Measurements from ENCODE around the gene RNF187.

Gene RNF187

DNA sequence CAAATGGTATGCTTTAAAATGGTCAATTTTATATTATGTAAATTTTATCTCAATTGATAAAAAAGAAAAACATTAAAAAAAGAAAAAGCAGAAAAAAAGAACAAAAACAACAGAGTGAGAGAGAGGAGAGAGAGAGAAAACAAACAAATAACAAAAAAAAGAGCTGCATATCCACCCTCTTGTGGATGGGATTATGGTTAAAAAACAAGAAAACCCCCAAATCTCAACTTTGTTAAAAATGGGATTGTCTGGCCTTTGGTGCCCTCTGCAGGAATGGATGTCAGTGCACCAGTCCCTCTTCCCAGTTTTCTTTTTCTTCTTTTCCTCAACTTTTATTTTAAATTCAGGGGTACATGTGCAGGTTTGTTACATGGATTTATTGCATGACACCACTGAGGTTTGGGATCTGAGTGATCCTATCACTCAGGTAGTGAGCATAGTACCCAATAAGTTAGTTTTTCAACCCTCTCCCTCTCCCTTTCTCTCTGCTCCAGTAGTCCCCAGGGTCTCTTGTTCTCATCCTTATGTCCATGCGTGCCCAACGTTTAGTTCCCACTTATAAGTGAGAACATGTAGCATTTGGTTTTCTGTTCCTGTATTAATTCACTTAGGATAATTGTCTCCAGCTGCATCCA lies 28.1 kb downstream of the RNF187 start:
- TF ChIP-seq, protein P1, sequence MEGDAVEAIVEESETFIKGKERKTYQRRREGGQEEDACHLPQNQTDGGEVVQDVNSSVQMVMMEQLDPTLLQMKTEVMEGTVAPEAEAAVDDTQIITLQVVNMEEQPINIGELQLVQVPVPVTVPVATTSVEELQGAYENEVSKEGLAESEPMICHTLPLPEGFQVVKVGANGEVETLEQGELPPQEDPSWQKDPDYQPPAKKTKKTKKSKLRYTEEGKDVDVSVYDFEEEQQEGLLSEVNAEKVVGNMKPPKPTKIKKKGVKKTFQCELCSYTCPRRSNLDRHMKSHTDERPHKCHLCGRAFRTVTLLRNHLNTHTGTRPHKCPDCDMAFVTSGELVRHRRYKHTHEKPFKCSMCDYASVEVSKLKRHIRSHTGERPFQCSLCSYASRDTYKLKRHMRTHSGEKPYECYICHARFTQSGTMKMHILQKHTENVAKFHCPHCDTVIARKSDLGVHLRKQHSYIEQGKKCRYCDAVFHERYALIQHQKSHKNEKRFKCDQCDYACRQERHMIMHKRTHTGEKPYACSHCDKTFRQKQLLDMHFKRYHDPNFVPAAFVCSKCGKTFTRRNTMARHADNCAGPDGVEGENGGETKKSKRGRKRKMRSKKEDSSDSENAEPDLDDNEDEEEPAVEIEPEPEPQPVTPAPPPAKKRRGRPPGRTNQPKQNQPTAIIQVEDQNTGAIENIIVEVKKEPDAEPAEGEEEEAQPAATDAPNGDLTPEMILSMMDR (IDR thresholded peaks at IDR 0.05; ENCODE audit: low read depth, low read length, missing control alignments), result peak; percentile 66
- peak; percentile 22 for DNase-seq (ENCODE audit: extremely low read depth, low read depth)
- H3K4me3 ChIP-seq (replicated peaks; ENCODE audit: low read depth, low read length), result no peak overlapping the region

DNA sequence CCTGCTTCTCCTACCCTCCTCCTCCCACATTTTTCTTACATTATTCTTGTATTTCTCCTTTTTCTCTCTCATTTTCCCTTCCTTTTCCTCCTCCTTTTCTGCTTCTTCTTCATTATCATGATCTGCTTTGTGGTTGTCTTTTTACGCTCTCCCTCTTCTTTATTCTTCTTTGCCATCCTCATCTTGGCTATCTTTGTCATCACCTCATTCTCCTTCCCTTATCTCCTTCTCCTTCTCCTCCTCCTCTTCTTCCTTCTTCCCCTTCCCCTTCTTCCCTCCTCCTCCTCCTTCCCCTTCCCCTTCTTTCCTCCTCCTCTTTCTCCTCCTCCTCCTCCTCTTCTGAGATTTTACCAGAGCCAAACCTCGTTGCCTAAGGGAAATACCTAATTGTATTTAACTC lies 30.5 kb downstream of the RNF187 start:
- H3K4me3 ChIP-seq (replicated peaks; ENCODE audit: low read depth, low read length), result no peak overlapping the region
- TF ChIP-seq, protein P1 (IDR thresholded peaks at IDR 0.05; ENCODE audit: low read depth, low read length, missing control alignments), result no peak
- DNase-seq (ENCODE audit: extremely low read depth, low read depth), result no peak

DNA sequence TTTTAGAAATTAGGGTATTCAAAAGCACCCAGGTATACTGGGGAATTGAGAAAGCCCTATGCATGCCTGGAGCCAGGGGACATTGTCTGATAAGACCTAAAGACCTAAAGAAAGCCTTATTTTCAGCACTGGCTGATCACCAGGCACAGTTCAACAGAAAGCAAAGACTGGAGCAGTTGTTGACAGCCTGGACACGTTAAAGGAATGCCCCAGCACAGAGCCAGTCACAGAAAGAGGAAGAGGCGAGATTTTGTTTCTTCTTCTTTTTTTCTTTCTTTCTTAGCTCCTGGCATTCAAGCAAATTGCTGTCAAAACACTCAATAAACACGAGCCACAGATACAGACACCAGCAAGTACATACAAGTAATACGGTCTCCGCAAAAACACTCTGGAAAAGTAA lies 40.4 kb downstream of the RNF187 start:
- no peak for DNase-seq (ENCODE audit: extremely low read depth, low read depth)
- TF ChIP-seq, protein P1 (IDR thresholded peaks at IDR 0.05; ENCODE audit: low read depth, low read length, missing control alignments), result no peak
- no peak overlapping the region for H3K4me3 ChIP-seq (replicated peaks; ENCODE audit: low read depth, low read length)

DNA sequence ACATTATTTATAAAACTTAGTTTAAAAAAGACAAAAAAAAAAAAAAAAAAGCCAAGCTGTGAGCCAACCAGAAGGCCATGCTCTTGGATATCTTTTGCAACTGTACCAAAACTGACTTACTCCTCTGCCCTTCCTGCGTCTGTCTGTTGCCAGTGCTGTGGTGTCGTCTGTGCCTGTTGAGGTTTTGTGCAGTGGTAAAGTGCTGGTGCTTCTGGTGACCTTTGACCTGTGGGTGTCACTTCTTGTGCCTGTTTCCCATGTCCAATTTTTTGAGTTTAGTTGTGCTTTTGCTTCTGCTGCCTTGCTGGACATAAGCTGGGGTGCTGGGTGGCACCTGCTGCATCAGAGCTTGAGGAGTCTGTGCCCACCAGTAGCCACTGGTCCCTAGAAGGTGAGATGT lies 41.4 kb downstream of the RNF187 start:
- H3K4me3 ChIP-seq (replicated peaks; ENCODE audit: low read depth, low read length), result no peak overlapping the region
- DNase-seq (ENCODE audit: extremely low read depth, low read depth), result no peak
- TF ChIP-seq, protein P1 (IDR thresholded peaks at IDR 0.05; ENCODE audit: low read depth, low read length, missing control alignments), result no peak

DNA sequence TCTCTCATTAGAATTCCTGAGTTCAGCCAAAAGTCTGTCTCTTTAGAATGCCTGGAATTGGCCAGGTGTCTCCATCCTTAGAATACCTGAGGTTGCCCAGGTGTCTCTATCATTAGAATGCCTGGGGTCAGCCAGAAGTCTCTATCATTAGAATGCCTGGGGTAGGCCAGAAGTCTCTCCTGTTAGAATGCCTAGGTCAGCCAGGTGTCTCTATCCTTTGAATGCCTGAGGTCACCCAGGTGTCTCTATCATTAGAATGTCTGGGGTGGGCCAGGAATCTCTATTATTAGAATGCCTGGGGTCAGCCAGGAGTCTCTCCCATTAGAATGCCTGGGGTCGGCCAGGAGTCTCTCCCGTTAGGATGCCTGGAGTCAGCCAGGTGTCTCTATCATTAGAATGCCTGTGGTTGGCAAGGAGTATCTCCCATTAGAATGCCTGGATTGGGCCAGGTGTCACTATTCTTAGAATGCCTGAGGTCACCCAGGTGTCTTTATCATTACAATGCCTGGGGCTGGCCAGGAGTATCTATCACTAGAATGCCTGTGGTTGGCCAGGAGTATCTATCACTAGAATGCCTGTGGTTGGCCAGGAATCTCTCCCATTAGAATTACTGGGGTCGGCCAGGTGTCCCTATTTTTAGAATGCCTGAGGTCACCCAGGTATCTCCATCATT lies 43.0 kb downstream of the RNF187 start:
- TF ChIP-seq, protein P1 (IDR thresholded peaks at IDR 0.05; ENCODE audit: low read depth, low read length, missing control alignments), result no peak
- H3K4me3 ChIP-seq (replicated peaks; ENCODE audit: low read depth, low read length), result no peak overlapping the region
- DNase-seq (ENCODE audit: extremely low read depth, low read depth), result no peak

DNA sequence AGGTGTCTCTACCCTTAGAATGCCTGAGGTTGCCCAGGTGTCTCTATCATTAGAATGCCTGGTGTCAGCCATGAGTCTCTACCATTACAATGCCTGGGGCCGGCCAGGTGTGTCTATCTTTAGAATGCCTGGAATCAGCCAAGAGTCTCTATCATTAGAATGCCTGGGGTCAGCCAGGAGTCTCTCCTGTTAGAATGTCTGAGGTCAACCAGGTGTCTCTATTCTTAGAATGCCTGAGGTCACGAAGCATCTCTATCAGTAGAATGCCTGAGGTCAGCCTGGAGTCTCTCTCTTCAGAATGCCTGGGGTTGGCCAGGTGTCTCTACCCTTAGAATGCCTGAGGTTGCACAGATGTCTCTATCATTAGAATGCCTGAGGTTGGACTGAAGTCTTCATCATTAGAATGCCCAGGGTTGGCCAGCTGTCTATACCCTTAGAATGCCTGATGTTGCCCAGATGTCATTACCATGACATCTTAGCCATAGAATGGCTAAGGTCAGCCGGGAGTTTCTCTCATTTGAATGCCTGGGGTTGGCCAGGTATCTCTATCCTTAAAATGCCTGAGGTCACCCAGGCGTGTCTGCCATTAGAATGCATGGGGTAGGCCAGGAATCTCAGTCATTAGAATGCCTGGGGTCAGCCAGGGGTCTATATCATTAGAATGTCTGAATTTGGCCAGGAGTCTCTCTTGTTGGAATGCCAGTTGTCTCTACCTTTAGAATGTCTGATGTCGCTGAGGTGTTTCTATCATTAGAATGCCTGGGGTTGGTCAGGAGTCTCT lies 44.0 kb downstream of the RNF187 start:
- TF ChIP-seq, protein P1 (IDR thresholded peaks at IDR 0.05; ENCODE audit: low read depth, low read length, missing control alignments), result no peak

More for the DNA sequence above, 44.0 kb downstream of the RNF187 start:
- DNase-seq (ENCODE audit: extremely low read depth, low read depth), result no peak
- H3K4me3 ChIP-seq (replicated peaks; ENCODE audit: low read depth, low read length), result no peak overlapping the region
